K562 (cell line): ENCODE data around the gene MARCHF3. TPM values are rescaled to one million over a fixed set of nuclear protein-coding genes. Genes with fewer than 3 reads are reported as not detected.

ENCODE experiments used
- BCL6 ChIP-seq: fragments of 250-450 bp; sonication (Bioruptor Pico); IDR thresholded peaks from 2 replicates; pipeline ENCODE4 v1.4.0; 2020
- BHLHE40 ChIP-seq: IDR thresholded peaks from 2 replicates; pipeline ENCODE4 v1.6.1; 2011; ENCODE audit warnings: low read length, improper control_type of control experiment
- BRD9 ChIP-seq: fragments of 450-650 bp; IDR thresholded peaks from 2 replicates; pipeline ENCODE4 v1.6.1; 2018; ENCODE audit warnings: low read depth; ENCODE audit not compliant: partially characterized antibody
- EGR1 ChIP-seq: fragments of 450-650 bp; conservative IDR thresholded peaks from 2 replicates; pipeline ENCODE4 v1.6.1; 2017; ENCODE audit warnings: mild to moderate bottlenecking
- ETS2 ChIP-seq: IDR thresholded peaks from 2 replicates; pipeline ENCODE4 v1.6.1; 2016; ENCODE audit warnings: borderline replicate concordance, missing genetic modification characterization, mild to moderate bottlenecking, moderate library complexity, missing compliant biosample characterization; ENCODE audit not compliant: poor library complexity, severe bottlenecking
- ETV1 ChIP-seq: fragments of 450-650 bp; conservative IDR thresholded peaks from 2 replicates; pipeline ENCODE4 v1.6.1; 2016; ENCODE audit warnings: missing genetic modification characterization, control low read depth, low read depth, missing compliant biosample characterization
- ETV5 ChIP-seq: sonication (generic); formaldehyde crosslinking; IDR thresholded peaks from 2 replicates; pipeline ENCODE4 v1.4.0; 2020; ENCODE audit warnings: low read depth, mild to moderate bottlenecking, missing genetic modification reagents
- JUN ChIP-seq, 2 experiments: sonication (generic) in 1 of 2; formaldehyde crosslinking in 1 of 2; IDR thresholded peaks; 2 replicates each; pipeline versions ENCODE4 v1.6.1 to v1.8.0; 2012 to 2022; ENCODE audit warnings: borderline replicate concordance in 2 of 2, mild to moderate bottlenecking in 2 of 2, improper control_type of control experiment in 1 of 2, low read depth in 1 of 2, low read length in 1 of 2, missing genetic modification reagents in 1 of 2
- LEF1 ChIP-seq: fragments of 450-650 bp; IDR thresholded peaks from 2 replicates; pipeline ENCODE4 v1.6.1; 2016; ENCODE audit warnings: mild to moderate bottlenecking
- NCOA1 ChIP-seq: fragments of 450-650 bp; IDR thresholded peaks from 2 replicates; pipeline ENCODE4 v1.6.1; 2016; ENCODE audit warnings: low read depth
- RBM34 ChIP-seq: fragments of 200-400 bp; formaldehyde crosslinking; IDR thresholded peaks from 2 replicates; pipeline ENCODE4 v1.6.1; 2018; ENCODE audit warnings: low read length, borderline replicate concordance; ENCODE audit not compliant: insufficient read depth
- RCOR1 ChIP-seq, 2 experiments: IDR thresholded peaks; 2 replicates each; pipeline ENCODE4 v1.6.1; 2012; ENCODE audit warnings: low read depth in 2 of 2, low read length in 2 of 2, borderline replicate concordance in 1 of 2, improper control_type of control experiment in 1 of 2
- TOE1 ChIP-seq, 2 experiments: fragments of 450-650 bp in 1 of 2; sonication (generic) in 1 of 2; formaldehyde crosslinking in 1 of 2; IDR thresholded peaks; 2 replicates each; pipeline versions ENCODE4 v1.7.1 to v1.8.0; 2016 to 2022; ENCODE audit warnings: borderline replicate concordance in 2 of 2, mild to moderate bottlenecking in 2 of 2, antibody characterized with exemption in 1 of 2, inconsistent platforms in 1 of 2, low read depth in 1 of 2, missing genetic modification reagents in 1 of 2, moderate library complexity in 1 of 2
- XRCC5 ChIP-seq: fragments of 200-400 bp; formaldehyde crosslinking; IDR thresholded peaks from 2 replicates; pipeline ENCODE4 v1.6.1; 2017; ENCODE audit warnings: low read depth, mild to moderate bottlenecking, low read length
- ZNF184 ChIP-seq: sonication (generic); formaldehyde crosslinking; IDR thresholded peaks from 2 replicates; pipeline ENCODE4 v1.5.0; 2020; ENCODE audit warnings: missing genetic modification reagents
- ZNF830 ChIP-seq: fragments of 250-450 bp; sonication (Bioruptor Pico); IDR thresholded peaks from 2 replicates; pipeline ENCODE4 v1.5.0; 2021; ENCODE audit warnings: mild to moderate bottlenecking
- polyA plus RNA-seq, 8 experiments: library from polyadenylated mRNA; depleted of rRNA in 4 of 8; stranded (reverse) in 5 of 8; unstranded in 3 of 8; fragments of >200 nt; fragmentation: Nextera tagmentation in 2 of 8; fragmentation: Illumina TruSeq in 1 of 8; extraction: Ambion mirVana in 2 of 8; extraction: Trizol in 1 of 8; gene quantifications; 2 replicates each; pipeline versions ENCODE4 v1.2.1 to v1.2.3, GENCODE V29; 2011 to 2014; ENCODE audit warnings: inconsistent platforms in 1 of 8, missing spikeins in 1 of 8
- total RNA-seq, 7 experiments: library from RNA; depleted of rRNA in 6 of 7; stranded (reverse); fragments of >200 nt in 6 of 7; fragmentation: Illumina TruSeq in 2 of 7; extraction: Trizol in 2 of 7; gene quantifications; 2 replicates each; pipeline versions ENCODE4 v1.2.1 to v1.2.3, GENCODE V29; 2011 to 2021; ENCODE audit warnings: low replicate concordance in 1 of 7
- TF ChIP-seq, protein P1 (sequence below): fragments of 450-650 bp; formaldehyde crosslinking; IDR thresholded peaks from 2 replicates; pipeline ENCODE4 v1.4.0; 2020; ENCODE audit warnings: mild to moderate bottlenecking, moderate library complexity
- TF ChIP-seq, protein P2 (sequence below): sonication (generic); formaldehyde crosslinking; IDR thresholded peaks from 2 replicates; pipeline ENCODE4 v1.8.1; 2023; ENCODE audit warnings: mild to moderate bottlenecking, missing genetic modification reagents
- TF ChIP-seq, protein P3 (sequence below): IDR thresholded peaks from 2 replicates; pipeline ENCODE4 v1.6.1; 2012; ENCODE audit warnings: low read depth, low read length, improper control_type of control experiment, borderline replicate concordance

MARCHF3 gene
- total and polyA plus RNA-seq, 9 of the 15 experiments (the other 6 are each of a cell fraction or from before 2014, with no cell fraction given) = 5.6 to 37.4 (median 16.5) TPM

DNA sequence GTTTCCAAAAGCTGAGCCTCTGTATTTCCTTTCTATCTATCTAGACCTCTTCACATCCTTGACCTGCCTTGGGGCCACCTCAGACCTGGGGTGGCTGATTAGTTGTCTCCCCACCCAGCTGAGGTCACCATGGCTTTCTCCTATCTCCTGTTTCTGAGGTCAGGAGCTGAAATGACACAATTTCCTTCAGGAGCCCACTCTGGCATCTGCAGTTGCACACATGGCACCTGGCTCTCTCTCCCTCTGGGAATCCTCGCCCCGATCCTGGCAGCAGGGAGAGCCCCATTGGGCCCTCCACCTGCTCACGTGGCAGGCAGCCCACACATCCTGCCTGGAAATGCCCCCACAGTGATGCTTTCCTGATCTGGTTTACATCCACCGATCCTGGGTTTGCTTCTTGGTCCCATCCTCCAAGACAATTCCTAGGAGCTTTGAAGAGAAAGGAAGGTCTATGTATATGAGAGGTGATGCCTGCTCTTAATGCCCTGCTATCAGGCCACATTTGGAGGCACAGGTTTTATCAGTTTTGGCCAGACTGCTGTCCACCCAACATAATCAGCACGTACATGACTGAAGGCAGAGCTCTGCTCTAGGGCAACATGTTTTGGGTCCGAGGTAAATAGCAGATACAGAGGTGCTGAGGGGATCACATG lies 53.7 kb downstream of the MARCHF3 start (continued):
- TF ChIP-seq, protein P1, sequence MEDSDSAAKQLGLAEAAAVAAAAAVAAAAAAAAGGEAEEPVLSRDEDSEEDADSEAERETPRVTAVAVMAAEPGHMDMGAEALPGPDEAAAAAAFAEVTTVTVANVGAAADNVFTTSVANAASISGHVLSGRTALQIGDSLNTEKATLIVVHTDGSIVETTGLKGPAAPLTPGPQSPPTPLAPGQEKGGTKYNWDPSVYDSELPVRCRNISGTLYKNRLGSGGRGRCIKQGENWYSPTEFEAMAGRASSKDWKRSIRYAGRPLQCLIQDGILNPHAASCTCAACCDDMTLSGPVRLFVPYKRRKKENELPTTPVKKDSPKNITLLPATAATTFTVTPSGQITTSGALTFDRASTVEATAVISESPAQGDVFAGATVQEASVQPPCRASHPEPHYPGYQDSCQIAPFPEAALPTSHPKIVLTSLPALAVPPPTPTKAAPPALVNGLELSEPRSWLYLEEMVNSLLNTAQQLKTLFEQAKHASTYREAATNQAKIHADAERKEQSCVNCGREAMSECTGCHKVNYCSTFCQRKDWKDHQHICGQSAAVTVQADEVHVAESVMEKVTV (CRISPR knock-in tag) = 0 out of 2 replicates have a peak, but pooled peaks have one; percentile 15
- TF ChIP-seq RBM34 (no peak), EGR1 (peak; percentile 49; the same call in 1 of the 2 replicates), ETV1 (tag) (peak; percentile 38; the same call in 1 of the 2 replicates), JUN (IDR thresholded peaks at IDR 0.05; ENCODE audit: borderline replicate concordance, low read depth, low read length) (peak; percentile 71; the same call in 1 of the 2 replicates), JUN (CRISPR knock-in tag; IDR thresholded peaks at IDR 0.05; ENCODE audit: borderline replicate concordance) (no peak), BHLHE40 (peak; percentile 13; the same call in 1 of the 2 replicates), BRD9 (peak; percentile 70), TOE1 (IDR thresholded peaks at IDR 0.05; ENCODE audit: borderline replicate concordance) (peak; percentile 40; the same call in 1 of the 2 replicates), TOE1 (CRISPR knock-in tag; IDR thresholded peaks at IDR 0.05; ENCODE audit: borderline replicate concordance, low read depth) (no peak), RCOR1 (IDR thresholded peaks at IDR 0.05; ENCODE audit: borderline replicate concordance in 1 of 2, low read depth in 2 of 2, low read length in 2 of 2) (peak; percentile 60 to 89; a peak in 3 of 4 replicates), XRCC5 (no peak), ZNF830 (CRISPR knock-in tag) (no peak), ETS2 (tag) (no peak), NCOA1 (no peak), LEF1 (peak; percentile 39; the same call in 1 of the 2 replicates), ZNF184 (CRISPR knock-in tag) (no peak), ETV5 (no peak), BCL6 (CRISPR knock-in tag) (no peak)
- TF ChIP-seq, protein P2, sequence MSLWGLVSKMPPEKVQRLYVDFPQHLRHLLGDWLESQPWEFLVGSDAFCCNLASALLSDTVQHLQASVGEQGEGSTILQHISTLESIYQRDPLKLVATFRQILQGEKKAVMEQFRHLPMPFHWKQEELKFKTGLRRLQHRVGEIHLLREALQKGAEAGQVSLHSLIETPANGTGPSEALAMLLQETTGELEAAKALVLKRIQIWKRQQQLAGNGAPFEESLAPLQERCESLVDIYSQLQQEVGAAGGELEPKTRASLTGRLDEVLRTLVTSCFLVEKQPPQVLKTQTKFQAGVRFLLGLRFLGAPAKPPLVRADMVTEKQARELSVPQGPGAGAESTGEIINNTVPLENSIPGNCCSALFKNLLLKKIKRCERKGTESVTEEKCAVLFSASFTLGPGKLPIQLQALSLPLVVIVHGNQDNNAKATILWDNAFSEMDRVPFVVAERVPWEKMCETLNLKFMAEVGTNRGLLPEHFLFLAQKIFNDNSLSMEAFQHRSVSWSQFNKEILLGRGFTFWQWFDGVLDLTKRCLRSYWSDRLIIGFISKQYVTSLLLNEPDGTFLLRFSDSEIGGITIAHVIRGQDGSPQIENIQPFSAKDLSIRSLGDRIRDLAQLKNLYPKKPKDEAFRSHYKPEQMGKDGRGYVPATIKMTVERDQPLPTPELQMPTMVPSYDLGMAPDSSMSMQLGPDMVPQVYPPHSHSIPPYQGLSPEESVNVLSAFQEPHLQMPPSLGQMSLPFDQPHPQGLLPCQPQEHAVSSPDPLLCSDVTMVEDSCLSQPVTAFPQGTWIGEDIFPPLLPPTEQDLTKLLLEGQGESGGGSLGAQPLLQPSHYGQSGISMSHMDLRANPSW = 0 out of 2 replicates have a peak, but pooled peaks have one; percentile 55
- TF ChIP-seq, protein P3, sequence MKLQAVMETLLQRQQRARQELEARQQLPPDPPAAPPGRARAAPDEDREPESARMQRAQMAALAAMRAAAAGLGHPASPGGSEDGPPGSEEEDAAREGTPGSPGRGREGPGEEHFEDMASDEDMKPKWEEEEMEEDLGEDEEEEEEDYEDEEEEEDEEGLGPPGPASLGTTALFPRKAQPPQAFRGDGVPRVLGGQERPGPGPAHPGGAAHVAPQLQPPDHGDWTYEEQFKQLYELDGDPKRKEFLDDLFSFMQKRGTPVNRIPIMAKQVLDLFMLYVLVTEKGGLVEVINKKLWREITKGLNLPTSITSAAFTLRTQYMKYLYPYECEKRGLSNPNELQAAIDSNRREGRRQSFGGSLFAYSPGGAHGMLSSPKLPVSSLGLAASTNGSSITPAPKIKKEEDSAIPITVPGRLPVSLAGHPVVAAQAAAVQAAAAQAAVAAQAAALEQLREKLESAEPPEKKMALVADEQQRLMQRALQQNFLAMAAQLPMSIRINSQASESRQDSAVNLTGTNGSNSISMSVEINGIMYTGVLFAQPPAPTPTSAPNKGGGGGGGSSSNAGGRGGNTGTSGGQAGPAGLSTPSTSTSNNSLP = peak; percentile 87; the same call in 1 of the 2 replicates
